HG02943 (cell line): ENCODE results near the gene ZNF414.

Experiments
- ATAC-seq: cut with Tn5 transposase; IDR thresholded peaks from one replicate; pipeline ENCODE4 v1.9.1; 2021; ENCODE audit warnings: mild to moderate bottlenecking, low read depth, moderate library complexity; ENCODE audit not compliant: unreplicated experiment

Gene ZNF414

GRCh38 chr19:8469613-8470368, 44.2 kb downstream of the ZNF414 start:
- no peak for ATAC-seq

DNA sequence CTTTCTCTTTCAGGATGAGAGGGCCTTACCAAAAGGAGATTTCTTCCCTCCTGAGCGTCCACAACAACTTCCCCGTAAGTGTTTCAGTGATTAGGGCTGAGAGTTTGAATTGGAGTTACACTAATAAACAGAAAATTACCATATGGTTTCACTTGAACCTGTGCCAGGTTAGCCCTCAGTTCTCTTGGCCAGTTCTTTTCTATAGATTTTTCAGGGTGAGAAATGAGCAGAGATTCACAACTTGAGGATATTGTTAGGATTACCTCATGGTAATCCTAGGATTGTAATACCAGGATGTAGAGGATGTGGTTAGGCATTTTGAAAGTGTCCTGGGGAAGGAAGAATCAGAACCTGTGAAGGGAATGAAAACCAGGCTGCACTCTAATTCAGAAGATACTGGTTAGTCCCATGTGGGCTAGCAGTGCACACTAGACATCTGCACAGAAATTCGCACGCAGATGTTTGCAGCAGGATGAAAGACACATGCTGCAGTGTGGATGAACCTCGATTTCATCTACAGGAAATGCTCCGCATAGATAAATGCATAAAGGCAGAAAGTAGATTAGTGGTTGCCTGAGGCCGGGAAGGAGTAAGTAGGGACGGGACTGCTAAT, 45.1 kb downstream of the ZNF414 start:
- ATAC-seq: no peak

DNA sequence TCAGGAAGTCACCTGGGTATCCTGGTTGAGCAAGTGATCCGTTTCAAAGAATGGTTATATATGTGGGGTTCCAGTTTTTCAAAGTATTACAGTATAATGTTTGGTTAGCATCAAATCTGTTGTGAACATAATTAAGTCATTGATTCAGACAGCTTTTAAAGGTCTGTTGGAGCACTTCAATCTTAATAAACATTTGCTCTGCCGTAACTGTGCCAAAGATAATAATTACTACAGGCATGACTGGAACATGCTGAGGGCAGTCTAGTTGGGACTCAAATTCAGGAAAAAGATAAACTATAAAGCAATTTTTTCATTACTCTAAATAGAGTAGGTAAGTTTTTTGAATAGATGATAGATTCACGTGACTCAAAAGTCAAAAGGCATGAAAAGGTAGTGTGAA, 45.8 kb downstream of the ZNF414 start:
- ATAC-seq: no peak

DNA sequence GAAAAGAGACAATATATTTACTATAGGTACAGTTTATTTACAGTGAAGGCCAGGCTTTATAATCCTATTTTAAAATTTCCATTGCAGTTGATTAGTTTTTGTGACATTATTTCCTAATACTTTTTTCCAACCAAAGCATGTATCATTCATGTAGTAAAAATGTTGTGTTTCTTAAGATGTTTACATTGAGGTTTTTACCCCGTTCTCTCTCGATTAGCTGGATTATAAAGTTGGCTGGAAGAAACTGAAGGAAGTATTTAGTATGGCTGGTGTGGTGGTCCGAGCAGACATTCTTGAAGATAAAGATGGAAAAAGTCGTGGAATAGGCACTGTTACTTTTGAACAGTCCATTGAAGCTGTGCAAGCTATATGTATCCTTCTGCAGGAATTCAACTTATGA, 47.9 kb downstream of the ZNF414 start:
- ATAC-seq: no peak

DNA sequence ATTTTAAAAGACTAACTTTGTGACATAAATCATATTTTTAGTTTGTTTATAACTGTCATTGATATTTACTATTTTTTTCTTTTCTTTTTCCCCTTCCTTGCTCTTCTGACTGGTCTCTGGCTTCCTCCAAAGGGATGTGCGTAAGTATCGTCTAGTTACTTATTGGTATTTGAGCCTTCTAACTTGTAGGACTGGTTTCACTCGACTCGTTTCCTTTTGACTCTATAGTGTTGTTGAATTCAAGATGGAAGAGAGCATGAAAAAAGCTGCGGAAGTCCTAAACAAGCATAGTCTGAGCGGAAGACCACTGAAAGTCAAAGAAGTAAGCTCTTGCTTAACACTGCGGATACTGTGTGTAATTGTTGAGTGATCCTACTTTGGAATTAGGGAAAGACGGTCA, 50.6 kb downstream of the ZNF414 start:
- ATAC-seq: no peak

DNA sequence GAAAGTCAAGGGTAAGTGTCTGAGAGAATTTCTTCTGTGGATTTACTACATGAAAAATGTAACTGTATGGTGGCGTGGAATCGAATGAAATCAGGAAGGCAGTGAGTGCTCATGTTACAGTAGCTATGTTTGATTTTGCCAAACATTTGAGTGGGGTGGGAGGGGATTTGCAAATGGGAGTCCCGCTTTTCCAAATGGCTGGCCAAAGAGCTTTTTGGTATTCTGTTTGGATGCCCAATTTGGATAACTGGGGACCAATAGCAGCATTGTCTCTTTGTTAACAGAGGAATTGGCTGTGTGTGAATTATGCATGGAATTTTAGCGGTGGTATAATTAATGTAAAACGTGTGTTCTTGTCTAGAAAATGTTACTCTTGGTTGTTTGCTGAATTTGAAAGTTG, 51.4 kb downstream of the ZNF414 start:
- ATAC-seq: no peak

- ATAC-seq: no peak
Measured at GRCh38 chr19:8461891-8462290, 52.1 kb downstream of the ZNF414 start.

DNA sequence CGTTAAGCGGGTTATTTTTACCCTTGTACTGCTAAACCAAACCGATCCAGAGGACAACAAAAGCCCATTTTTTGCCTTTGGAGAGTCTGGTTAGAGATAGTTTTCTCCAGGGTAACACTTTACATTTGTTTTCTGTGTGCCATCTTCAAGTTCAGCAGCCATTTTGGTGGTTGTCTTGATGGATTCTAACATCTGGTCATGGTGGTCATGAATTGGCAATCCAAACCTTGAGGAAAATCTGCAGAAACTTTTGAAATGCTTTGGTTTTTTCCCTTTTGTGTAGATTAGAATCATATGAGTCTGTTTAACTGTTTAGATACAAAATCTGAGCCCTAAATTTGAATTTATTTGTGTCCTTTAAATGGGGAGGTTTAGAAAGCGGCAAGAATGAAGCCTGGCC, 52.6 kb downstream of the ZNF414 start:
- ATAC-seq: no peak

GRCh38 chr19:8460516-8461298, 53.3 kb downstream of the ZNF414 start:
- ATAC-seq: no peak
